CD4-positive, alpha-beta T cell treated with Interleukin-12 subunit alpha and Interleukin-12 subunit beta, for 1 hour (primary cell): ENCODE measurements around the gene ZNF425.
"Not testable (repeated sequence)": the region's sequence is repeated elsewhere in the genome, so short reads cannot be mapped to it uniquely, and the experiment has no call there.

Experiments
- DNase-seq: peaks from one replicate; pipeline ENCODE4 v3.0.0-alpha.2; 2020

The ZNF425 gene

DNA sequence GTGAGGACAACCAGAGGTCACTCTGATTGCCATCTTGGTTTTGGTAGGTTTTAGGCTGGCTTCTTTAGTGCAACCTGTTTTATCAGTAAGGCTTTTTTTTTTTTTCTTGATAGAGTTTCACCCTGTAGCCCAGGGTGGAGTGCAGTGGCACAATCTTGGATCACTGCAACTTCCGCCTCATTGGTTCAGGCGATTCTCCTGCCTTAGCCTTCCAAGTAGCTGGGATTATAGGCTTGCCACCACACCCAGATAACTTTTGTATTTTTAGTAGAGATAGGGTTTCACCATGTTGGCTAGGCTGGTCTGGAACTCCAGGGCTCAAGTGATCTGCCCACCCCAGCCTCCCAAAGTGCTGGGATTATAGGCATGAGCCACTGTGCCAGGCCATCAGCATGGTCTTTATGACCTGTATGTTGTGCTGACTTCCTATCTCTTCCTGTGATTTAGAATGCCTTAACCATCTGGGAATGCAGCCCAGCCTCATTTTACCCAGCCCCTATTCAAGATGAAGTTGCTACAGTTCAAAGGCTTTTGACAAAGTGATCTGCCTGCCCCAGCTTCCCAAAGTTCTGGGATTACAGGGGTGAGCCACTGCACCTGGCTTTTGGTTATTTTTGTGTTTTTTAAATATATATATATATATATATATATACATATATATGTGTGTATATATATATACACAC lies 7.0 kb upstream of the ZNF425 start:
- DNase-seq, result no peak

DNA sequence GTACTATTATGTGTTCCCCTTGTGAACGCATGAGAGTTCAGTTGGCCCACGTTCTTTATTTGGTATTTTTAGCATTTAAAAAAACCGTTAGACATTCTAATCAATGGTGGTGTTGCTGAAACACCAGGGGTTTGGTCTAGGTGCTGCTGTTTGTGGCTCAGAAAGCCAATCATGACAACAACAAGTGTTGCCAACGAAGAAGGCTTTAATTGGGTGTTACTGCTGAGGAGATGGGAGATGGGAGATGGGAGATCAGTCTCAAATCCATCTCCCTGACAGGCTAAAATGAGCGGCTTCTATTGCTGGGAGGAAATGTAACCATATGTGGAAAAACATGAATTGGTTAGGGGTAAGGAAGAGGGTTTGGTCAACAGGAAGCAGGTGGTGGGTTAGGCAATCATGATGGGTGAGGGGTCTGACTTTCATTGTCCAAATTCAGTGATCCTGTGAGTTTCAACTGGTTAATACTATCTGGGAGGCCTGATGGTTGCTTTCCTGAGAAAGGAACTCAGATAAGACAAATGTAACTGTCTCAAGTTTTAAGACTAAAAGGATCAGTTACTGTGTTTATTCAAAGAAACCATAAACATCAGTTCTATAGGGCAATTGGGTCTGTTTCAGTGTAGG lies 4.6 kb upstream of the ZNF425 start:
- no peak for DNase-seq

DNA sequence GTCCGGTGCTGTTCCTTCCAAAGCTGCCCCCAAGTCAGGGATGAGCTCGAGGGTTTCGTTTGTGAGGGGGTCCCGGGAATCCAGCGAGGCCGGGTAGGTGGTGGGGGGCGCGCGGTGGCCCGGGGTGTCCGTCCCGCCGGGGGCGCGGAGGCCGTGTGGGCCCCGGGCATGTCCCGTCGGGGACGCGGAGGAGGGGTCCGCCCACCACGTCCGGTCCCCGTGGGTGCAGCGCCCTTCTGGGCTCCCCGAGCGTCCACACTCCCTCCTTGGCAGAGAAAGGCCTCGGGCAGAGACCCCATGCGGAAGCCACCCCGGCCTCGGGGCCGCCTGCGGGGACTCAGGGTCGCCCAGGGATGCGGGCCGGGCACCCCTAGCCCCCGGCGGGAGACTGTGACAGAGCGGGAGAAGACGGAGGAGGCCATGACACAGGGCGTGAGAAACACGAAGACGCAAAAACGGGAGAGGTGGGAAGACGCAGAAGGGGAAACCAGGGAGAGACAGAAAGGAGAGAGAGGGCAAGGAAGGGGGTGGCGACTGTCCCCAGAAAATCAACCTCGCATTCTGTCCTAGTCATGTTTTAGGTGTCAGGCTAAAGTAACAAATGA lies 640 bp upstream of the ZNF425 start:
- DNase-seq, result peak; percentile 66

DNA sequence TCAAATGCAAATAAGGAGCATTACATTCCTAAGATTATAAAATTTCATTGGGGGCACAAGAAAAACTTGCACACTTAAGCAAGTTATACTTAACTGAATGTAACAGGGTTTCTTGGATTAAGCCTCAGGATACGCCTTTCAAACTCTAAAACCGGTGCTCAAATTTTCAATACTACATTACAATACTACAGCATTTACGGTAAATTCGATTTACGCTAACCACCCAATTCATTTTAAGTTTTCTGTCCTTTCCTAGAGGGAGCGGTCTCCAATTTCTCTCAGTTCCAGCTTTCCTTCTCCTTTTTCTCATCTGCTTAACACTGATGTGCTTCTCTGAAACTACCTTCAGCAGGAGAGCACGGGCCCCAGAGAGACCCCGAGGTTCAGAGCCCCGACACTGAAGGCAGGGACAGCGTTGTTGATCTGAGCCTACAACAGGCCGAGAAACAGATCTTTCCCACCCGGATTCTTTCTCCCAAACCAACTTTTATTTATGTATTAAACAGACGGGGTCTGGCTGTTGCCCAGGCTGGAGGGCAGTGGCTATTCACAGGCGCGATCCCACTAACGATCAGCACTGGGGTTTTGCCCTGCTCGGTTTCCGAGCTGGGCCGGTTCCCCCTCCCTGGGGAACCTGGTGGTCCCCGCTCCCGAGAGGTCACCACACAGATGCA lies 798 bp downstream of the ZNF425 start:
- DNase-seq, result no peak

DNA sequence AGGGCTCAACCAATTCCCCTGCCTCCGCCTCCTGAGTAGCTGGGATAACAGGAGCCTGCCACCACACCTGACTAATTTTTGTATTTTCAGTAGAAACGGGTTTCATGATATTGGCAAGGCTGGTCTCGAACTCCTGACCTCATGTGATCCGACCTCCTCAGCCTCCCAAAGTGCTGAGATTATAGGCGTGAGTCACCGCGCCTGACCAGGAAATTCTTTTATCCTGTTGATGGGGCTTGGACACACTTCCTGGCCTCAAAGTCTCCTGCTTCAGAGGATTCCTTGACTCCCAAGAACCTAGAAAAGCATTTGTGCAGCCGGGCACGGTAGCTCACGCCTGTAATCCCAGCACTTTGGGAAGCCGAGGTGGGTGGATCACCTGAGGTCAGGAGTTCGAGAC lies 16.2 kb downstream of the ZNF425 start:
- DNase-seq, result no peak

DNA sequence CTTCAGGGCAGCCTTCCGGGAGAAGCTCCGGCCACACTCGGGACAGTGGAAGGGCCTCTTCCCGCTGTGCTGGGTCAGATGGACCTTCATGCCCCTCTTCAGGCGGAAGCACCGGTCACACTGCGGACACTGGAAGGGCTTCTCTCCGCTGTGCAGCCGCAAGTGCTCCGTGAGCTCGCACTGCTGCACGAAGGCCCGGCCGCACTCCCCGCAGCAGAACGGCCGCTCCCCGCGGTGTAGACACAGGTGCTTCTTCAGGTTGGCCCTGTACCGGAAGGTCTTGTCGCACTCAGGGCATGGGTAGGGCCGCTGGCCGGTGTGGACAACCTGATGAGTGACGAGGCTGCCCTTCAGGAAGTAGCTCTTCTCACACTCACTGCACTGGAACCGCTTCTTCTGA lies 21.4 kb downstream of the ZNF425 start:
- DNase-seq, result no peak

GRCh38 chr7:149104214-149104613 lies 21.9 kb downstream of the ZNF425 start:
- DNase-seq, result no peak

DNA sequence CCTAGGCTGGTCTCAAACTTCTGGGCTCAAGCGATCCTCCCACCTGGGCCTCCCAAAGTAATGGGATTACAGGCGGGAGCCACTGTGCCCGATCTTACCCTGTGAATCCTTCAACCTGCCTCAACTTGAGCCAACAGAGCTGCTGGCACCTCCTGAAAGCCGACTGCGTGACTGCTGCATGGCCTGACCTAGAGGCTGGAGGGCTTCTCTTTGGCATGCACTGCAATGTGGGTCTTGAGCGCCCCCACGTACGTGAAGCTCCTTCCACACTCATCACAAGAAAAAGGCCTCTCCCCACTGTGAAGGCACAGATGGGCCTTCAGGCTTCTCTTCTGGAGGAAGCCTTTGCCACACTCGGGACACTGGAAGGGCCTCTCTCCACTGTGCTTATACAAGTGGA lies 22.7 kb downstream of the ZNF425 start:
- no peak for DNase-seq

GRCh38 chr7:149102666-149103065 lies 23.5 kb downstream of the ZNF425 start:
- DNase-seq, result no peak

- DNase-seq, result no peak
These were observed 25.3 kb downstream of the ZNF425 start for GRCh38 chr7:149100821-149101220.

DNA sequence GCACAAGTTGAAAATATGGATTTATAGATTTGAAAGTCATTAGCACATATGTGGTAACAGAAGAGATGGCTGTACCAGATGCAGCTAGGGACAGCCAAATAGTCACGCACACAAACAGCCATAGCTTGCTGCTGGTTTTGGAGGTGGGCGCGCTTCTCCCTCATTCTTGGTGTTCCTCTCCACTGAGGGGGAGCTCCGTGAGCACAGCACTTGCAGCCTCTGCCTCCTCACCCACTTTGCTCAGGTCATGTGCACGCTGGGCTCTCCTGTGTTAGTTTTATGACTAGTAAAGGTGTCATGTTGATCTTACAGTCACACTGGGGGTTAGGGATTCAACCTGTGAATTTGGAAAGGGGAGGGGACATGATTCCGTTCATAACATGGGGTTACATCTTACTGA lies 27.1 kb downstream of the ZNF425 start:
- no peak for DNase-seq

- no peak for DNase-seq
These were observed 29.0 kb downstream of the ZNF425 start for GRCh38 chr7:149097088-149097487.

GRCh38 chr7:149093228-149093627 lies 32.9 kb downstream of the ZNF425 start:
- no peak for DNase-seq

GRCh38 chr7:149092244-149092643 lies 33.9 kb downstream of the ZNF425 start:
- not testable (repeated sequence) for DNase-seq

- DNase-seq, result peak; percentile 93
These were observed 35.5 kb downstream of the ZNF425 start, which contains the start of gene ZNF786 for GRCh38 chr7:149090397-149091195. TSS of gene ZNF786 (minus strand) at chr7:149090718. CDS start at chr7:149090640, 78 bp downstream.

GRCh38 chr7:149087376-149087775 lies 38.7 kb downstream of the ZNF425 start:
- DNase-seq, result no peak

GRCh38 chr7:149085866-149086265 lies 40.3 kb downstream of the ZNF425 start:
- no peak for DNase-seq

DNA sequence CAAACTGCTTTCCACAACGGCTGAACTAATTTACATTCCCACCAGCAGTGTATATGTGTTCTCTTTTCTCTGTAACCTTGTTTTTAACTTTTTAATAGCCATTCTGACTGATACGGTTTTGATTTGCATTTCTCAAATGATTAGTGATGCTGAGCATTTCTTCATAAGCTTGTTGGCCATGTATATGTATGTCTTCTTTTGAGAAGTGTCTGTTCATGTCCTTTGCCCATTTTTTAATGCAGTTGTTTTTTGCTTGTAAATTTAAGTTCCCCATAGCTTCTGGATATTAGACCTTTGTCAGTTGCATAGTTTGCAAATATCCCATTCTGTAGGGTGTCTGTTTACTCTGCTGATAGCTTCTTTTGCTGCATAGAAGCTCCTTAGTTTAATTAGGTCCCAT lies 41.7 kb downstream of the ZNF425 start:
- DNase-seq, result no peak

- DNase-seq, result no peak
These were observed 44.2 kb downstream of the ZNF425 start for GRCh38 chr7:149081914-149082313.

DNA sequence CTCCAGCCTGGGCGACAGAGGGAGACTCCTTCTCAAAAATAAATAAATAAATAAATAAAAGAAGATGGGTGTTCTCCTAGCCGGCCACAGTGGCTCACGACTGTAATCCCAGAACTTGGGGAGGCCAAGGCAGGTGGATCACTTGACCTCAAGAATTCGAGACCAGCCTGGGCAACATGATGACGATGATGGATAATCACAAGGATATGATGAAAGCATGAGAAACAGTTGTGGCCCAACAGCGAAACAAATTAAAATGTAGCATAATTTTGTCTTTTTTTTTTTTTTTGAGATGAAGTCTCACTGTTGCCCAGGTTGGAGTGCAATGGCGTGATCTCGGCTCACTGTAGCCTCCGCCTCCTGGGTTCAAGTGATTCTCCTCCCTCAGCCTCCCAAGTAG lies 48.5 kb downstream of the ZNF425 start:
- no peak for DNase-seq

DNA sequence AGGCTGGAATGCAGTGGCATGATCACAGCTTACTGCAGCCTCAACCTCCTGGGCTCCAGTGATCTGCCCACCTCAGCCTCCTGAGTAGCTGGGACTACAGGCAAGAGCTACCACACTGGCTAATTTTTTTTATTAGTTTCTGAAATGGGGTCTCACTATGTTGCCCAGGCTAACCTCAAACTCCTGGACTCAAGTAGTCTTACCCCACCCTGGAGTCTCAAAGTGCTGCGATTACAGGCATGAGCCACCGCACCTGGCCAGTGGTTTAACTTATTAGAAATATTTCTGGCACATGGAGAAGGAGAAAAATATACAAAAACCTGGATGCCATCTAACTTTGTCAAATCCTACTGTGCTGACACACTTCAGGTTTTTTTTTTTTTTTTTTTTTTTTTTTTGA lies 50.8 kb downstream of the ZNF425 start:
- no peak for DNase-seq

DNA sequence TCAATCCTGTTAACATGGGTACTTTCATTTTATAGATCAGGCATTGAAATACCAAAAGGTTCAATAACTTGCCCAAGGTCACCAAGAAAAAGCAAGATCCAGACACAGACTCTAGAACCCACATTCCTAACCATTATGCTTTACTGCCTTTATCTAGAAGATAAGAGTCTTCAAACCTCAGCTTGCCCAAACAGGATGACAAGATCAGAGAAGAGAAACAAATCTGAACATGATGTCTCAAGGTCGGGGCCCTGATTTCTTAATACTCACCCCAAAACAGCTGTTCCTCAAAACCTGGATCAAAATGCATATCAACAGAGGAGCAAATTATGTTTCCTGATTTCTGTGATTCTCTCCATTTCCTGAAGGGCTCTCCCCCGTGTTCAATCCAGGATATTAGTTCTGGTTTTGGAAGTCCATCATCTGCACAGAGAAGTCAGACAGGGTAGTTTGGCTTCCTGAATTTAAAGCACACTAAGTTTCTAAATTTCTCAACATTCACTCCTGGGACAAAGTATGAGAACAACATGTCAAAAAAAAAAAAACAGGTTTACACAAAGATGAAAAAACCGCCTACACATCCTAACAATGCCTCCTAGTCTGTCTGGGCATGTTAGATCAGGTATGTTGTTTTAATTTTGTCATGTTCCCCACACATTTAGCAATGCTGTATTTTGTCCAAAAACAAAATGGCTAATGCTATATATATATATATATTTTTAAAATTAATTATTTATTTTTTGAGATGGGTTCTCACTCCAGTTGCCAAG lies 51.8 kb downstream of the ZNF425 start:
- DNase-seq, result no peak
